ENCODE results near the gene CEP55.
"Not testable (repeated sequence)": the region's sequence is repeated elsewhere in the genome, so short reads cannot be mapped to it uniquely, and the experiment has no call there.

CEP55 gene

DNA sequence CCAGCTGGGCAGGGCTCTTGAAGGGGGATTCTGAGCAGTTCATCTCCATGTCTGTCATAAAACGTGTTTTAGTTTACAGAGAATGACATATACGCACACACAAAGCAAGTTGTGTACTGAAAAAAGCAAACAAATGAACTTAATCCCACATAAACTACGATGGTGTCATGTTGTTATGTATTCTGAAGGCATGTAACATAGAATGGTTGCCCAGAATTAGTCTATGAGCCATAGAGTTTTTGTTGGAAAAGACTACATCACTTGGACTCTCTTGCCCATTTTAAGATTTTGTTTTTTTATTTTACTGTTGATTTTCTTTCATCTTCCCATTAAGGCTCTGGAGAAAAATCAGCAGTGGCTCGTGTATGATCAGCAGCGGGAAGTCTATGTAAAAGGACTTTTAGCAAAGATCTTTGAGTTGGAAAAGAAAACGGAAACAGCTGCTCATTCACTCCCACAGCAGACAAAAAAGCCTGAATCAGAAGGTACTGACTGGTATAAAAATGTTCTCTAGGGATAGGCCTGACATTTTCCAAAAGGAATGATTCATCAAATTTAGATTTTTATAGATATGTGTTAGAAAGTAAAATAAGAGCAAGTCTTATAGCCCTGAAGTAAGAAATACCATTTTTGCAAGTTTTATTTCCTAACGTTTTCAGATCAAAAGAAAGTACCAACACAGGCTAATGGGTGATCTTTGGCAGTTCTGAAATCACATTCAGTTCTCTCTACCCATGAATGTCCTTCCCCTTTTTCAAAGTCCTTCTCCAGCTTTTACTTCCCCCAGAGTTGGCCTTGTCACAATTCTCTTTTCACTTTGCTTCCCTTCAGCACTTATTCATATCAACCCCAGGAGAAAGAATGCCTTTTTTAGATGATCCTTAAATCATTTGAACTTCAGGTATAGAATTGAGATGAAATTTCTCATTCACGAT, 18.9 kb downstream of the CEP55 start:
- no peak for DNase-seq

DNA sequence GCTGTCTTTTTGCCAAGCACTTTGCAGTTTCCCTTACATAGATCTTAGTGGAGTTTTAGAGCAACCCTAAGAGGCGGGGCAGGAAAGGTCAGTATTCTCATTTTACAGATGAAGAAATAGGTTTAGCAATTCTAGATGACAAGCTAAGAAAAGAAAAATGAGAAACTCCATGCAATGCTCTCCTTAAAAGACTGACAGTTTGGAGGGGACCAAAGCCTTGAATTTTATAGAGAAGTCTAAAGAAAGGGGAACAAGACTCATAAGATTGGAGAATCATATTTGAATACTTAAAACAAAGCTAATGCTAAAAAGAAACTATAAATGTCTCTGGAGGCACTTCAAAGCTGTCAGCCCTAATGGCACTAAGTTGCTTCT, 19.6 kb downstream of the CEP55 start:
- no peak for DNase-seq

DNA sequence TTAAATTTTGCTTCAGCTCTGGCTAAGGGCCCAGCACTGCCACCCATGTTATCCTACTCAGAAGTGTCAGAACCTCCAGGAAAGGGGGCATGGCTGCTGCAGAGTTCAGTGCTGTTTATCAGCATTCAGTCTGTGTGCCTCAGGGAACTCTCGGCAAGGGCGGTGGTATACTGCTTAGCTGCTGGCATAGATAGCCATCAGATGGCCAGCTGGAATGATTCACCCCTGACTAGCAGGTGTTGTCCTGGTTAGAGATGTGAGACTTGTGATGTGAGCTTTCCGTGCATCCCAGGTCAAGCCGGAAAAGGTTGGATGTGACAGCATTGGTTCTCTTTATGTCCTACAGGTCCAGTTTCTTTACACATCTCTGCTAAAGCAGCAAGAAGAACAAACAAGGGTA, 22.1 kb downstream of the CEP55 start:
- DNase-seq, result no peak

DNA sequence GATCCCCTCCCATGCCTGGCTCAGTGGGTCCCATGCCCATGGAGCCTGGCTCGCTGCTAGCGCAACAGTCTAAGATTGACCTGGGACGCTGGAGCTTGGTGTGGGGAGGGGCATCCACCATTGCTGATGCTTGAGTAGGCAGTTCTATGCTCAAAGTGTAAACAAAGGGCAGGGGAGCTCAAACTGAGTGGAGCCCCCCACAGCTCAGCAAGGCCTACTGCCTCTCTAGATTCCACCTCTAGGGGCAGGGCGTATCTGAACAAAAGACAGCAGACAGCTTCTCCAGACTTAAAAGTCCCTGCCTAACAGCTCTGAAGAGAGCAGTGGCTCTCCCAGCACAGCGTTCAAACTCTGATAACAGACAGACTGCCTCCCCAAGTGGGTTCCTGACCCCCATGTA, 38.9 kb downstream of the CEP55 start:
- DNase-seq, result no peak

DNA sequence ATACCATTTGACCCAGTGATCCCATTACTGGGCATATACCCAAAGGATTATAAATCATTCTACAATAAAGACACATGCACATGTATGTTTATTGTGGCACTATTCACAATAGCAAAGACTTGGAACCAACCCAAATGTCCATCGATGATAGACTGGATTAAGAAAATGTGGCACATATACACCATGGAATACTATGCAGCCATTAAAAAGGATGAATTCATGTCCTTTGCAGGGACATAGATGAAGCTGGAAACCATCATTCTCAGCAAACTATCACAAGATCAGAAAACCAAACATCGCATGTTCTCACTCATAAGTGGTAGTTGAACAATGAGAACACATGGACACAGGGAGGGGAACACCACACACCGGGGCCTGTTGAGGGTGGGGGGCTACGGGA, 44.5 kb downstream of the CEP55 start:
- not testable (repeated sequence) for DNase-seq

DNA sequence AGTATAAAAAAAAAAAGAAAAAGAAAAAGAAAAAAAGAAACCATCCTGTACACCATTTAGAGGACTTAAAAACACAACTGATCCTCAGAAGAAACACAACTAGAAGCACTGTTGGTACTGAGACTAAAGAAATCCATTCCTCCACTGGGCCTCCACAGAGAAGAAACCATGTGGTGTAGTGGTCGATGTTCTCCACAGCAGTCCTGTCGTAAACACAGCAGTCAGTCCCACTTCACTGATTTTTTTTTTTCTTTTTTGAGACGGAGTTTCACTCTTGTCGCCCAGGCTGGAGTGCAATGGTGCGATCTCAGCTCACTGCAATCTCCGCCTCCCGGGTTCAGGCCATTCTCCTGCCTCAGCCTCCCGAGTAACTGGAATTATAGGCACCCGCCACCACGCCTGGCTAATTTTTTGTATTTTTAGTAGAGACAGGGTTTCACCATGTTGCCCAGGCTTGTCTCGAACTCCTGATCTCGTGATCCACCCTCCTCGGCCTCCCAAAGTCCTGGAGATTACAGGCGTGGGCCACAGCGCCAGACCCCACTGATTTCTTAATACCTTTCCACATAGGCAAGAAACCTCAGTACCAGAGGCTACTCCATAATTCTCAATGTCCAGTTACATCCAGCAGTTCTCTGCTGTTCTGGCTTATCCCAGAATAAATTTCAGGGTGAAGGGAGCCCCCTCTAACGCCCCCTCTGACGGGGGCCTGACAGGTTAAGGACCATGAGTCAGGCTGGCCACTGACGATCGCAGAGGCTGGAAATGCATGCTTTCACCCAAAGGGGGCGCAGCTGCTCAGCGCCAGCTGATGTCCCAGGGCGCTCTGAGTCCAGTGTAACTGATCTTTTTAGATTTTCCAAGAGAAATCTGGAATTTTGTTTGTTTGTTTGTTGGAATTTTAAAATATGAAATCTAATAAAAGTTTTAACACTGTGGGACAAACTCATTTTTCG, 45.3 kb downstream of the CEP55 start:
- DNase-seq, result no peak

DNA sequence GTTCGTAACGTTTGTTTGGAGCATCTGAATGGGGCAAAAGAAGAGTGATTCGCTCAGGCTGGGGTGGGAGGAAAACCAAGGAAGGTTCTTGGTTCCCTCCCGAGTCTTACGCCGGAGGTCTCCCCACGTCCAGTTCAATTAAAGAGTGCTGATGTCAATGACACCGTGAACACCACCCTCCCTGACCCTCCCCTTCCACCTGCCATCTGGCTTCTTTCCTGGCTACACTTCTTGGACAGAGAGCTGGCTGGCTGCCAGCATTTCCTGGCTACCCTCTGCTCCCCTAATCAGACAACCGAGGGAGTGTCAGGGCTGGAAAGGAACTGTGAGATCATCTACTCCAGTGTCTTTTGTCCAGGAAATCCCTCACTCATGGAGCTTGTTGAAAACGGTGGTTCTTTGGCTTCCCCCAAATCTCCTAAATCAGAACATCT, 46.0 kb downstream of the CEP55 start:
- DNase-seq, result peak; percentile 72

DNA sequence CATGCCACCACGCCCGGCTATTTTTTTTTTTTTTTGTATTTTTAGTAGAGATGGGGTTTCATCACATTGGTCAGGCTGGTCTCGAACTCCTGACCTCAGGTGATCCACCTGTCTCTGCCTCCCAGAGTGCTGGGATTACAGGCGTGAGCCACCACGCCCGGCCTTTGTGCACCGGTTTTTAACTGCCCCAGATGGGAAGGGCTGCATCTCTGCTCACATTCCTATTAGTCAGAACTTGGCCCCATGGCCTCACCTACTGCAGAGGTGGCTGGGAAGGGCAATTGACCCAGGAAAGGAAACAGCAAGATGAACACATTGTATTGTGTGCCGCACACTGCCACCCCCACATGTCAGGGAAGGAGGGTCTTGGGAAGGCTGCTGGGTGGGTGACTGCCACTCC, 50.6 kb downstream of the CEP55 start:
- DNase-seq, result not testable (repeated sequence)

DNA sequence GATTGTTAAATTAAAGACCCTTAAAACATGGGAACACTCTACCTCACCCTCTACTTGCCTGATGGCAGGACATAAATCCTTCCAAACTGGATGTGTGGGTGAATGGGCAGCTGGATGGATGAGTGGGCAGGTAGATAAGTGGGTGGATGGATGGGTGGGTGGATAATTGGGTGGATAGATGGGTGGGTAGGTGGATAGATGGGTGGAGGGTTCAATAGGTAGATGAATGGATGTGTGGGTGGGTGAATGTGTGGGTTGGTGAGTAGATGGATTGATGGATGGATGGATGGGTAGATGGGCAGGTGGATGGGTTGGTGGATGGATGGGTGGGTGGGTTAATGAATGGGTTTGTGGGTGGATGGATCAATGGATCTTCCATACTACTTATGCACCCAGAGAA, 51.1 kb downstream of the CEP55 start:
- DNase-seq, result no peak

DNA sequence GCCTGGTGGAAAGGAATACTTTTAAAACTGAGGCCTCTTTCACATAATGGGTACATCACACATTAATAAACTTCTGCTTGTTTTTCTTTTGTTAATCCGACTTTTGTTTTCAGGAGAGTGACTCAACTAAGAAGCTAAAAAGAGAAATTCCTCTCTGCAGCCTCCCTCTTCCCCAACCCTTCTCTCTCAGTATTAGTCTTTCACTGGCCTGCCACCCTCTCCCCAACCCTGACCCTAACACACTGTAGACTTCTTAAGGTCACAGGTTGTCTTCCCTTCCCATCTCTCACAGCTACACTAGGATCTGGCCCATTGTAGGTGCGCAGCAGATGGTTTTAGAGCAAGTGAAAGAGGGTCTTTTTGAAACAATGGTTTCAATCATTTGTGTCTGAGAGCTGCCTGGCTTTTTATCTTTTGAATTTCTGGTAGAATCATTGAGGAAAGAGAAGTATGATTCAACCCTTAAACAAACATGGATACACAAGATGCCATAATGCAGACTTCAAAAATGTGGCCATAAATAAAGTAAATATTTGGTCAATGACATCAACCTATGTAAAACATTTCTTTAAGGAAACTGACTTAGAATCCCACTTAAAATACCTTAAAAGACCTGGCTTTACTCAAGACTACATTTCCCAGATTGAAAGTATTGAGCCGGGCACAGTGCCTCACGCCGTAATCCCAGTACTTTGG, 52.1 kb downstream of the CEP55 start:
- DNase-seq, result no peak

DNA sequence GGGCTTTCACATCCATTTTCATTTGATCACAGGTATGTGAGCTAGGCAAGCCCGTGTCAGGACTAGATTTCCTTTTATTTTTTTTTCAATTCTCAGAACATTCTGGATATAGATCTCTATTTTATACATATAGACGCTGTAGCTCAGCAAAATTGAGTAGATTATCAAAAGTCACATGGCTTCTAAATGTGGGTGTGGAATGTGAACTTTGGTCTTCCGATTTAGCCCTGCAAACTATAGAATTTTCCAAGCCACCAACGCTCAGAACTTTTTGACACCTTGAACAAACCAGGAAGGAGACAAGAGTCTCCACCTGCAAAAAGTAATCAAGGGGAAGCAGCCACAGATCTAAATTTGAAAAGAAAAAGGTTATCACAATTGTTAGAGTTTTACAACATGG, 54.2 kb downstream of the CEP55 start:
- DNase-seq, result no peak

DNA sequence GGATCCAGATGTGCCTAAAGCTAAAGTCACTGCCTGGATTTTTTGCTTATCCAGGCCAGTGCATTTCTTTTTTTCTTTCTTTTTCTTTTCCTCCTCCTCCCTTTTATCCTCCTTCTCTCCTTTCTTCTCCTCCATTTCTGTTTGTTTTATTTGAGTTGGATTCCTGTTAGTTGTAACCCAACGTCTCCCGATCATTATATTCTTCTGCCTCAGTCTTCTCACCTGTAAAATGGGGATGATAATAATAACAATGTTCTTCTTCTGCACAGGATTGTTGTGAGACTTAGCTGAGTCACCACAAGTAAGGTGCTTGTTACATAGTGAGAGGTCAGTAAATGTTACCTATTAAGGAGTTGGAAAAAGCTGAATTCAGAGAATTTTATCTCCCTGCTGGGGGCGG, 56.4 kb downstream of the CEP55 start:
- no peak for DNase-seq

DNA sequence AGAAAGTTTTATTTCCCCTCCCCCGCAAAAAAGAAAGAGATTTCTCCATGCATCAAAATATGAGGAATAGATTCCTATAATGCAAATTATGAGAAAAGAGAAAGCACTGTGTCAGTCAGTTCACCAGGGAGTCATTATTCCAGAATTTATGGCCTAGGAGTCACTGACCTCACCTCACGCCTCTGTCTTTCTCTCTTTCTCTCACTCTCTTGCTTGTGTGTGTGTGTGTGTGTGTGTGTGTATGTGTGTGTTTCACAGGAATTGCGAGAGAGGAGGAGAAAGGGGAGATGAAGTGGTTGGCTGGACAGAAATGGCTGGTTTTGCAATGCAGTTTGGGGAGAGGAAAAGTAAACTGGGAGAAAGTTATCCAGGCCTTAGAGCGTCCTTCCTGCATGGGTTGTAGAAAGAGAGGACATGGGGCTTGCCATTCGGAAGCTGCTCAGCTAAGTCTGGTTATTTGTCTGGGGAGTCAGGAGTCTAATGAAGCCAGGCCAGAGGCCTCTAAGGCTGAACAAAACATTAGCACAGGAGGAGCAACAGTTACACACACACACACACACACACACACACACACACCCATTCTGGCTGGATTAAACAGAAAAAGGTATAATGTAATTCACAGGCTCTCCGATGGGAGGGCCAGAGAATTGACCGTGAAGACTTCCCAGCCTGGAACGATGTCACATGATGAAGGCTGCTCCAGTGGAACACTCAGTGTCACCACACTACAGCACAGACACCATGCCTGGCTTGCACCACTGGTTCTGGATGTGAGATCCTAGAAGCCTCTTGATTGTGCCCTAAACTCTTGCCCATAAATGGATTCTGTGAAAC, 57.3 kb downstream of the CEP55 start:
- no peak for DNase-seq

DNA sequence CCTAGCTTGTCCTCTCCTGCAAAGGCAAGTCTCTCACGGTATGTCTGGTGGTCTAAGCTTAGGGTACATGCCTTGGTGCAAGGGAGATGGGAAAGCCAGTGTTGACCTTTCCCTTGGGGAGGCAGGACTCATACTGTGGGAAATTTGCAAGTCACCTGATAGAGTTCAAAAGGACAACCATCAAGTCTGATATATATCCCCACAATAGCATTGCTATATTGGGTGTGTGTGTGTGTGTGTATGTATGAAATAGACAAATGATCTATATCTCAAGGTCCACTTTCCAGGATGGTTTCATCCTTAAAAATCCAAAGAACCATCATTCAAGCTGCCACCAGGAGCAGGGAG, 57.9 kb downstream of the CEP55 start:
- no peak for DNase-seq

DNA sequence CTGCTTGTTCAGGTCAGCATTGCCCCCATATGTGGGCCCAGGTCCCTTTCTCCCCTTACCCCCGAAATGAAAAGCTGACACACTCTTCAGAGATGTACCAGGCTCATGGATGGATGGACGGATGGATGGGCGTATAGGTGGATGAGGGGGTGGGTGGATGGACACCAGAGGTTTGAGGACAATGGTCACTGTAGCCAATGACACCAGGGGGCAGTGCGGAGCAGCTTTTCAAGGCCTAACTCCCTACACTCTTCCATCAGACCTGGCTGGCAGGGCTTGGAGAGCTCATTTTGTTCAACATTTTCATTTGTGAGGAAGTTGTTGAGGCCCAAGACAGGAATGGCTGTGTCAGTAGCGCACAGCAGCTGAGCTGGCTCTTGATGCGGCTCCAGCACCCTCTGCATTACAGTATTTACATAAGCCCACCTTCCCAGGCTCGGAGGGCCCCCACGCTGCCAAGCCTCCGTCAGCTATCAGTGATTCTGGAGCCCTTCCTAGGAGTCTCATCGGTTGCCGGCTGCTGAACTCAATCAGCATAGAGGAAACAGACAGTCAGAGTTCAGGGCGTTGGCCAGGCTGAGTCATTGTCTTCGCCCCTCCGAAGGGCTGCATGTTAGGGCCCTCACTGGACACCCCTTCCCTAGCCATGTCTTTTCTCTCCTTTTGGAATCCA, 58.5 kb downstream of the CEP55 start:
- peak; percentile 34 for DNase-seq

DNA sequence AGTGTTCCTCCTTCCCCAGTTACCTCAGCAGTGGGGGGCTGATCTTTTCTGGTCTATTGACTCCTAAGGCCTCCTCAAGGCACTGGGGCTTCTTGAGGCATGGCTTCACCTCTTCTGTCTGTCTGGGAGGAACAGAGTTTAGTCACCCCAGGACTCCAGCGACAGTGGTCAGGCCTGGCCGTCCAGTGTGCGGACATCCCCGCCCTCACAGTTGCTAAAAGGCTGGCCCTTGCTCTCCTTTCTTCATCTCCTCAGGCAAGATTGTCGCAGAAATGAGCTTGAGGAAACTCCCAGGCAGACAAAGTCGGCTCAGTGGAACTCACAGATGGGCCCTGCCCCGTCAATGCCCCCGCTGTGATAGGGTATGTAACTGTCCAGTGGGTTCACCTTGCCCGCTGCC, 63.1 kb downstream of the CEP55 start:
- no peak for DNase-seq

DNA sequence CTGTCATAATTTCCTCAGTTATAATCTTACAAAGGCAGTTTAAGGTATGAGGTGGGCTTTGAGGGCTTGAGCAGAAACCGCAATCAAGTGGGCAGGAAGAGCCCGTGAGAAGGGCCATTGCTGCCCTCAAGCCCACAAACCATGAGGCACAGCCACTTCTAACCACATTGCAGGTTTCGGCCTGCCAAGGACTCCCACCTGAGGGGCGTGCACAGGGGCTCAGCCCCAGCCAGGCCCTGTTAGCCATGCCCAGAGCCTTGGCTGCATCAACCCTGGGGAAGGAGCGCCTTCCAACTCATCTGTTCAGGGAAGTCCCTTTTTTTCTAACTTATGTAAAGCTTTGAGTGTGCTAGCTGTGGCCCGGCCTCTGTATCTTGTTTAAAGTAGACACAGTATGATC, 64.1 kb downstream of the CEP55 start:
- DNase-seq, result no peak

DNA sequence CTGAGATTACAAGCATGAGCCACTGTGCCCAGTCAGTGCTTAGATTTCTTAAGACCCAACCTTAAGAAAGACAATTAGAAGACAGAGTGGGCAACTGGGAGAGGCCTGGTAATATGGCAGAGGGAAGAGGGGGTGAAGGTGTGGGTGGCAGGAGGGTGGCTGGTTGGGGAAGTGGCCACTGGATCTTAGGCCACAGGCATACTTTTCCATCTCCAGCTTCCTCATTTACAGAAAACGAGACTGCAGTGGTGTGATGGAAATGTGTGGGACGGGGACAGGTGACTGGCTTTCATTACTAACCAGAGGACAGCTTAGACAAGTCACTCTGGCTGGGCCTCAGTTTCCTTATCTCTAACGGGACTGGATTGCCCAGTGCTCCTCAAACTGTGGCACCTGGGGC, 69.0 kb downstream of the CEP55 start:
- no peak for DNase-seq

DNA sequence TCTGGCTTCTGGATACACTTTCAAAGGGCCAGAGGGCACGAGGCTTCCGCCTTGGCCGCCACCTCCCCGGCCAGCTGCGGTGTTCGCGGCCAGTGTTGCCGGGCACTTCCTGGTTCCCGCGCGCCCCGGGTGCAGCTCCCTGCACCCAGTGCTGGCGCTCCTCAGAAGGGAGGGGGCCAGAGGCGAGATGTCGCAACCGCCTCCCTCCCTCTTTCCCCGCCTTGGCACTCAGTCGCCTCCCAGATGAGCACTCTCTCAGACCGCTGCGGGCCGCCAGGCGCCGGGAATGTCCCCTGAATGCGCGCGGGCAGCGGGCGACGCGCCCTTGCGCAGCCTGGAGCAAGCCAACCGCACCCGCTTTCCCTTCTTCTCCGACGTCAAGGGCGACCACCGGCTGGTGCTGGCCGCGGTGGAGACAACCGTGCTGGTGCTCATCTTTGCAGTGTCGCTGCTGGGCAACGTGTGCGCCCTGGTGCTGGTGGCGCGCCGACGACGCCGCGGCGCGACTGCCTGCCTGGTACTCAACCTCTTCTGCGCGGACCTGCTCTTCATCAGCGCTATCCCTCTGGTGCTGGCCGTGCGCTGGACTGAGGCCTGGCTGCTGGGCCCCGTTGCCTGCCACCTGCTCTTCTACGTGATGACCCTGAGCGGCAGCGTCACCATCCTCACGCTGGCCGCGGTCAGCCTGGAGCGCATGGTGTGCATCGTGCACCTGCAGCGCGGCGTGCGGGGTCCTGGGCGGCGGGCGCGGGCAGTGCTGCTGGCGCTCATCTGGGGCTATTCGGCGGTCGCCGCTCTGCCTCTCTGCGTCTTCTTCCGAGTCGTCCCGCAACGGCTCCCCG, 70.2 kb downstream of the CEP55 start, which contains the start of gene FFAR4:
Gene FFAR4 (plus strand): TSS at position 231 of the 842 bp plus-strand sequence. CDS start 56 bp downstream, at position 287.
- peak; percentile 36 for DNase-seq

DNA sequence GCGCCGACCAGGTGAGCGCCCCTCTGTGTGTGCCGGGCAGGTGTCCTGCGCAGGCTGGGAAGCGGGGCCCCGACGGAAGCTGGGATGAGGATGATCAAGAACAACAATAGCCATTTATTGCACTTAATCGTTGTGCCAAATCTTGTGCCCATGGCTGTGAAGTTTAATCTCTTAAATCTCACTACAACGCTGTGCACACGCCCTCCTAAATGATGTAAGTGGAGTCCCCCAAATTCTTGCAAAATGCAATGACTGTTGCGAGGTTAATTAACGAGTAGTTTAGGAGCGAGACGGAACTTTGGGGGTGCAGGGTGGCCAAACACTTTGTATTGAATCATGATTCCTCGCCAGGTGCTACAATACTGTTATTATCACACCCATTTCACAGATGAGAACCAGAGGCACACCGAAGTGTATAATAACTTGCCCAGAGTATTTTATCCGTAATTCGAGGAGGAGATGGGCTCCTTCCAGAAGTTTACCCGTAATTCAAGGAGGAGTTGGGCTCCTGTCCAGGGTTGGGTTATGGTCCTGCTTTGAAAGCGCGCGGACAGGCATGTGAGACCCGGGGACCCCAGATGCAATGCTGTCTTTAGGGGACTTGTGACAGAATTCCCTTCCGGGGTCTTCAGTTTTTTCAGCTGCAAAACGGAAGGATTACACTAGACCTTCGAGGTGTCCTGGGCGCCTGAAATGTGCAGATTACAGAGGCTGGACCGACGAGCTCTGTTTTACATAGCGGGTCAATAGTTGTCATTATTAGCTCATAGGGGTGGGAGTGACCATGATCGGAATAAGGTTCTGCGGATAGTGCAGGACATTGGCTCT, 71.1 kb downstream of the CEP55 start:
- no peak for DNase-seq

All from NCI-H1105 treated with DMSO at 0.1 percent for 48 hours (cell line).